A673 (cell line): ENCODE data around the gene PTCH1. TPM values are rescaled to one million over a fixed set of nuclear protein-coding genes. Genes with fewer than 3 reads are reported as not detected.

Source experiments
- BruUV-seq: library from RNA; stranded (reverse); fragments of 400-500 nt; replicated peaks from 2 replicates; lab custom pipeline; 2021; lab: Mats Ljungman, UMichigan
- CTCF ChIA-PET: fragments of 300-600 bp; sonication (Branson Sonifier 250); formaldehyde crosslinking; loops from one replicate; lab custom pipeline; 2022; ENCODE audit warnings: antibody characterized with exemption; lab: Charles Lee
- POLR2A ChIA-PET: fragments of 300-600 bp; sonication (Branson Sonifier 250); formaldehyde crosslinking; loops from one replicate; lab custom pipeline; 2022; ENCODE audit warnings: antibody characterized with exemption; ENCODE audit not compliant: low non-redundant PET; lab: Charles Lee
- DNase-seq: peaks from one replicate; pipeline ENCODE4 v3.0.0-alpha.2; 2015; ENCODE audit warnings: low spot score
- H3K27ac ChIP-seq: fragments of 200-600 bp; sonication (generic); 2 replicates; pipeline ENCODE4 v1.5.1; 2016; ENCODE audit warnings: mixed run types, low read depth, mild to moderate bottlenecking, mixed read lengths, antibody characterized with exemption, low read length; ENCODE audit not compliant: poor library complexity, severe bottlenecking
- H3K27me3 ChIP-seq: fragments of 200-600 bp; sonication (generic); replicated peaks from 2 replicates; pipeline ENCODE4 v1.6.1; 2017; ENCODE audit warnings: mixed run types, low read depth, mild to moderate bottlenecking, mixed read lengths, antibody characterized with exemption, low read length; ENCODE audit not compliant: insufficient read depth, poor library complexity
- H3K36me3 ChIP-seq: fragments of 200-600 bp; sonication (generic); 2 replicates; pipeline ENCODE4 v1.6.1; 2016; ENCODE audit warnings: mixed run types, mild to moderate bottlenecking, mixed read lengths, antibody characterized with exemption, low read length; ENCODE audit not compliant: insufficient read depth, poor library complexity, severe bottlenecking
- H3K4me1 ChIP-seq: fragments of 200-600 bp; sonication (generic); 2 replicates; pipeline ENCODE4 v1.6.1; 2017; ENCODE audit warnings: mixed run types, mild to moderate bottlenecking, mixed read lengths, antibody characterized with exemption, low read length; ENCODE audit not compliant: insufficient read depth, poor library complexity, severe bottlenecking
- H3K4me3 ChIP-seq: fragments of 200-600 bp; sonication (generic); 2 replicates; pipeline ENCODE4 v1.5.1; 2016; ENCODE audit warnings: low read depth, mixed run types, mild to moderate bottlenecking, mixed read lengths, low read length; ENCODE audit not compliant: poor library complexity, severe bottlenecking
- H3K9me3 ChIP-seq: fragments of 200-600 bp; sonication (generic); 2 replicates; pipeline ENCODE4 v1.6.1; 2016; ENCODE audit warnings: mixed run types, low read depth, mild to moderate bottlenecking, mixed read lengths, antibody characterized with exemption, low read length; ENCODE audit not compliant: poor library complexity, severe bottlenecking
- EZH2 ChIP-seq: fragments of 200-600 bp; sonication (generic); IDR thresholded peaks from 2 replicates; pipeline ENCODE4 v1.6.1; 2017; ENCODE audit warnings: borderline replicate concordance, low read depth, mild to moderate bottlenecking, mixed read lengths, antibody characterized with exemption, low read length; ENCODE audit not compliant: poor library complexity, severe bottlenecking
- intact Hi-C: fragments of 100-400 bp; cut with micrococcal nuclease; formaldehyde crosslinking; loops from one replicate; pipeline ENCODE4 v1.10.0; 2022; ENCODE audit not compliant: unreplicated experiment
- total RNA-seq: library from RNA; stranded (reverse); gene quantifications from 2 replicates; pipeline ENCODE4 v1.2.3, GENCODE V29; 2021
- TF ChIP-seq, protein P1 (sequence below): fragments of 300-800, 200-600 bp; sonication (generic); conservative IDR thresholded peaks from 2 replicates; pipeline ENCODE4 v1.5.1; 2017; ENCODE audit warnings: low read depth, mild to moderate bottlenecking, antibody characterized with exemption, low read length, moderate library complexity, mixed read lengths

Gene PTCH1
- total RNA-seq, 1 experiment from 2014 or later = 36.5 TPM

DNA sequence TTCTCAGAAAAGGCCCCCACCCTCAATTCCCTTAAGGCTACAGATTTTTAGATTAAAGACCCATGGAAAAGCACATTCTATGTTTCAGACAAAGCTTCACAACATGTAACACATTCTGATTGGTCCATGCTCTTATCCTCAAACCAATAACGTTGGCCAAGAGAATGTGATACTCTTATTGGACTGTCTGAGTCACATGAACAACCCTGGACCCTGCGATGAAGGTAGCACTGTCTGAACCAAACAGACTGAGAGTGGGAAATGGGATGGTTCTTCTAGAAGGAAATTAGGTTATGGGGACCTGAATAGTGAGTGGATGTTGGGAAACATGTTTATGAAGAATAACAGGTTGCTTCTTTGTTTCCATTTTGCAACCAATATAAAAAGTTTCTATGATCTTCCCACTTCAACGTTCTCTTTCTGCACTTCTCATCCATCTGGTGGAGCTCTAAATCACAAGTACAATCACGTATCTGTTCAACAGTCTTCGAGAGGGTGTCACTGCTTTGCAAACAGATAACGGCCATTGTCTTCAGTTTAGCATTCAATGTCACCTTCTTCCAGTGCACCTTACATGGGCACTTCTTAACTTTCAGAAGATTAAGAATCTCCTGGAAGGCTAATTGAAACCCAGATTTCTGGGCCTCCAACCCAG lies 81.6 kb downstream of the PTCH1 start:
- no TSS peak for BruUV-seq
- Histone ChIP-seq H3K4me1 (no peaks in the 10 kb centered on the region), H3K9me3 (peaks cover 4% of the 10 kb centered on the region), H3K27ac (no peak overlapping the region), H3K36me3 (no peaks in the 10 kb centered on the region), H3K4me3 (no peak overlapping the region), H3K27me3 (no peaks in the 10 kb centered on the region)
- TF ChIP-seq EZH2 = no peak
- TF ChIP-seq, protein P1, sequence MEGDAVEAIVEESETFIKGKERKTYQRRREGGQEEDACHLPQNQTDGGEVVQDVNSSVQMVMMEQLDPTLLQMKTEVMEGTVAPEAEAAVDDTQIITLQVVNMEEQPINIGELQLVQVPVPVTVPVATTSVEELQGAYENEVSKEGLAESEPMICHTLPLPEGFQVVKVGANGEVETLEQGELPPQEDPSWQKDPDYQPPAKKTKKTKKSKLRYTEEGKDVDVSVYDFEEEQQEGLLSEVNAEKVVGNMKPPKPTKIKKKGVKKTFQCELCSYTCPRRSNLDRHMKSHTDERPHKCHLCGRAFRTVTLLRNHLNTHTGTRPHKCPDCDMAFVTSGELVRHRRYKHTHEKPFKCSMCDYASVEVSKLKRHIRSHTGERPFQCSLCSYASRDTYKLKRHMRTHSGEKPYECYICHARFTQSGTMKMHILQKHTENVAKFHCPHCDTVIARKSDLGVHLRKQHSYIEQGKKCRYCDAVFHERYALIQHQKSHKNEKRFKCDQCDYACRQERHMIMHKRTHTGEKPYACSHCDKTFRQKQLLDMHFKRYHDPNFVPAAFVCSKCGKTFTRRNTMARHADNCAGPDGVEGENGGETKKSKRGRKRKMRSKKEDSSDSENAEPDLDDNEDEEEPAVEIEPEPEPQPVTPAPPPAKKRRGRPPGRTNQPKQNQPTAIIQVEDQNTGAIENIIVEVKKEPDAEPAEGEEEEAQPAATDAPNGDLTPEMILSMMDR = no peak
- ChIA-PET CTCF (no interaction called here), POLR2A (no interaction called here)
- no peak for DNase-seq
- intact Hi-C loops = no loop called here

DNA sequence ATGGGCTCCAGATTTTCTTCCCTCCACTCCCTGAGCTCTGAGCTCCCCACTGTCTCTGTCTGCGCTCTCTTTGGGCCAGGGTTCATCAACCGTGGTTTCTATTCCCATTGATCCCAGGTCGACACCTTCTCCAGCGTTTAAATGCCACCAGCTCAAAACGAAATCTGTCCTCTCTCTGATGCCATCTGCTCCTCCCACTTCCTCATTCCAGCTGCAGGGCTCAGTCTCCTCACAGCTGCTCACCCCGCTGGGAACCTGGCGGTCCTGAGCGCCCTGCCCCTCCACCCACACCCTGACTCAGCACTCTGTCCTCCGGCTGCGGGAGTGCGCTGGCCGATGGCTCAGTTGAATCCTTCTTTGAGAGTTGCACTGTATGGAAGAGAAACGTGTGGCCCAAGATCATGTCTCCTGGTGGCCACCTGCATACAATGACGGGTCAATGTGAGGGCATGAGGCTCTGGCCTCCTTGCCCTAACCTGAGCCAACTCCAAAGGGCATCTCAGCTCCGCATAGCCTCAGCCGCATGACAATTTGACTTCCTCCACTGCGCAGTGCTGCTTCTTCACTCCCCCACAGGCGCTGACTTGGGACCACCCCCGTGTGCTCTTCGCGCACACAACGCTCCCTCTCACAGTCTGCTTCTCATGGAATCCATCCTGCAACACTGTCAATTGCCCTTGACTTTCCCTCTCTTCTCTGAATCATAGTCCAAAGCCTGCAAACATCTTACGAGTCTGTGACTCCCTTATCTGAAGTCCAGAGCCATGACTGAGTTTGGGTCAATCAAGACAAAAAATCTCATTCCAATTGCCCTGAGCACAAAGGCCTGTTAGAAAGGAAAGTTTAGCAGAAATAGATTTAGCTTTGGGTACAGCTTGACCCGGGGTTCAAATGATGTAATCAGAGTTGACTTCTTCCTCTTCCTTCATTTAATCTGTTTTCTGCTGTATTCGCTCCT lies 82.4 kb downstream of the PTCH1 start:
- H3K4me3 ChIP-seq = no peak overlapping the region
- no peak for DNase-seq
- no TSS peak for BruUV-seq
- no peak for TF ChIP-seq EZH2
- TF ChIP-seq, protein P1 = no peak
- ChIA-PET CTCF (no interaction called here), POLR2A (no interaction called here)
- H3K27ac ChIP-seq = no peak overlapping the region
- no peaks in the 10 kb centered on the region for H3K27me3 ChIP-seq
- intact Hi-C loops = no loop called here
- no peaks in the 10 kb centered on the region for H3K36me3 ChIP-seq
- H3K9me3 ChIP-seq = peaks cover 8% of the 10 kb centered on the region
- H3K4me1 ChIP-seq = no peaks in the 10 kb centered on the region

DNA sequence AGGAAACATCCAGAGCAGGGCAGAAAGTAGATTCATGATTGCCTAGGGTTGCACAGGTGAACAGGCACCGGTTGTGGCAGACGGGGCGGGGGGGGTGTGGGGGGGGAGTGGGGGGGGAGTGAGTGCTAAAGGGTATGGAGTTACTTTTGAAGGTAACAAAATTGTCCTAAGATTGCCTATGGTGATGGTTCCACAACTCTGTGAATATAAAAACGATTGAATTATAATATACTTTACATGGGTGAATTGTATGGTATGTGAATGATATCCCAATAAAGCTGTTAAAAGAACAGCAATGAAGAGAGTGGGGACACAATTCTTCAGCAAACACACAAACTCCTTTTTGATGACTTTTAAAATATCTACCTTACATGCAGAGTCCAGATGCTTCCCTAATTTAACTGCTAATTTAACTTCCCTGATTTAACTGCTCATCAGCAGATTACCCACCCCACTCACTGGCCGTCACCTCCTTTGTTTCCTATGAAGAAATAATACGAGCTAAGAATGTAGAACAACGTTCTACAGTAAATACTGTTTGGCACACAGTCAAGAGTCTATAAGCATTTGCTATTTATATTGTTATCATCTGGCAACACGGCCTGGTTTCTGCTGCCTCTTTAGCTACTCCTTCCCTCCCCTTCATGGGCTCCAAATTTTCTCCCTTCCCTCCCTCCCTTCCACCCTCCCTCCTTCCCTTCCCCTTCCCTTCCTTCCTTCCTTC lies 83.5 kb downstream of the PTCH1 start:
- no TSS peak for BruUV-seq
- peak; percentile 51 for DNase-seq
- ChIA-PET POLR2A (no interaction called here), CTCF (no interaction called here)
- H3K4me3 ChIP-seq = no peak overlapping the region
- no peaks in the 10 kb centered on the region for H3K4me1 ChIP-seq
- intact Hi-C loops = no loop called here
- H3K27me3 ChIP-seq = no peaks in the 10 kb centered on the region
- TF ChIP-seq, protein P1 = no peak
- no peak for TF ChIP-seq EZH2
- H3K36me3 ChIP-seq = no peaks in the 10 kb centered on the region
- no peak overlapping the region for H3K27ac ChIP-seq
- H3K9me3 ChIP-seq = peaks cover 8% of the 10 kb centered on the region
